Gastroesophageal sphincter (tissue), 4 donors: ENCODE measurements around the gene FBXO22. TPM values are rescaled to one million over a fixed set of nuclear protein-coding genes. Genes with fewer than 3 reads are reported as not detected.
"Not testable (repeated sequence)": the region's sequence is repeated elsewhere in the genome, so short reads cannot be mapped to it uniquely, and the experiment has no call there.

ENCODE experiments used
- ATAC-seq: fragments of 150-250 bp; one replicate; pipeline ENCODE4 v1.9.1; 2016; ENCODE audit warnings: mild to moderate bottlenecking, moderate library complexity
- H3K27ac ChIP-seq, 4 donors: fragments of 200-600 bp; sonication (generic) in 3 of 4; 1 replicate in 3 of 4; 2 replicates in 1 of 4; pipeline ENCODE4 v1.5.1; 2016 to 2019
- H3K27me3 ChIP-seq: fragments of 200-600 bp; sonication (generic); one replicate; pipeline ENCODE4 v1.5.1; 2019
- H3K36me3 ChIP-seq, 2 donors: fragments of 200-600 bp; sonication (generic); one replicate each; pipeline ENCODE4 v1.5.1; 2019; ENCODE audit warnings: control low read depth in 1 of 2
- H3K4me1 ChIP-seq, 3 donors: fragments of 200-600 bp; sonication (generic); 1 replicate in 2 of 3; 2 replicates in 1 of 3; pipeline ENCODE4 v1.5.1; 2016 to 2019; ENCODE audit warnings: control low read depth in 2 of 3
- H3K4me3 ChIP-seq, 2 donors: fragments of 200-600 bp; sonication (generic); one replicate each; pipeline ENCODE4 v1.5.1; 2019; ENCODE audit warnings: mild to moderate bottlenecking in 1 of 2, moderate library complexity in 1 of 2
- H3K9me3 ChIP-seq, 3 donors: fragments of 200-600 bp; sonication (generic); one replicate each; pipeline ENCODE4 v1.5.1; 2017 to 2019; ENCODE audit warnings: control low read depth in 2 of 3
- EP300 ChIP-seq: sonication (generic); formaldehyde crosslinking; IDR thresholded peaks from one replicate; pipeline ENCODE4 v1.6.1; 2017; ENCODE audit warnings: antibody characterized with exemption, mild to moderate bottlenecking
- POLR2A ChIP-seq, 2 donors: fragments of 450-650 bp; IDR thresholded peaks; one replicate each; pipeline ENCODE4 v1.6.1; 2017; ENCODE audit warnings: antibody characterized with exemption in 2 of 2, mild to moderate bottlenecking in 2 of 2, moderate library complexity in 1 of 2
- POLR2AphosphoS5 ChIP-seq: sonication (generic); formaldehyde crosslinking; IDR thresholded peaks from one replicate; pipeline ENCODE4 v1.6.1; 2017; ENCODE audit warnings: antibody characterized with exemption
- WGBS, 2 donors: methylation state at CpG; one replicate each; pipeline ENCODE4 v1.1.5; 2018; ENCODE audit warnings: low coverage in 1 of 2; 5-methylcytosine and 5-hydroxymethylcytosine counted together
- total RNA-seq, 4 donors: library from RNA; depleted of rRNA; stranded (reverse); fragments of >200 nt; gene quantifications; one replicate each; pipeline ENCODE4 v1.1.0, GENCODE V29; 2016
- TF ChIP-seq, protein P1 (sequence below), 4 experiments: fragments of 200-600 bp in 2 of 4; fragments of 450-650 bp in 2 of 4; sonication (generic) in 1 of 4; IDR thresholded peaks; one replicate each; pipeline ENCODE4 v1.5.1; 2017 to 2019; ENCODE audit warnings: antibody characterized with exemption in 4 of 4, mild to moderate bottlenecking in 2 of 4, moderate library complexity in 2 of 4

Gene FBXO22
- total RNA-seq, 4 donors from 2014 or later = 12.9 to 25.5 (median 19.1) TPM

DNA sequence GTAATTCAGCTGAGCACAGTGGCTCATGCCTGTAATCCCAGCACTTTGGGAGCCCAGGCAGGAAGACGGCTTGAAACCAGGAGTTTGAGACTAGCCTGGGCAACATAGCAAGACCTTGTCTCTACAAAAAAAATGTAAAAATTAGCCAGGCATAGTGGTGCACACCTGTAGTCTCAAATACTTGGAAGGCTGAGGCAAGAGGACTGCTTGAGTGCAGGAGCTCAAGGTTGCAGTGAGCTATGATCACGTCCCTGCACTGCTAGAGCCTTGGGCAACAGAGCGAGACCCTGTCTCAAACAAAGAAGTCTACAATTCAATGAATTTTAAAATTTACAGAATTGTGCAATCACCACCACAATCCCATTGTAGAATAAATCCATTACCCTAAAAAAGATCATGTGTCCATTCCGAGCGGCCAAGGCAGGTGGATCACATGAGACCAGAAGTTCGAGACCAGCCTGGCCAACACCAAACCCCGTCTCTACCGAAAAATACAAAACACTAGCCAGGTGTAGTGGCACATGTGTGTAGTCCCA, 45.2 kb downstream of the FBXO22 start:
- Histone ChIP-seq H3K9me3 (no peaks in the 10 kb centered on the region), H3K4me3 (no peak overlapping the region), H3K4me1 (no peaks in the 10 kb centered on the region), H3K27ac (no peak overlapping the region), H3K27me3 (peaks cover 60% of the 10 kb centered on the region), H3K36me3 (no peaks in the 10 kb centered on the region)
- no peak for ATAC-seq
- no peak for TF ChIP-seq EP300
- TF ChIP-seq POLR2AphosphoS5 = no peak
- no peak for TF ChIP-seq POLR2A (IDR thresholded peaks at IDR 0.05)
- TF ChIP-seq, protein P1, sequence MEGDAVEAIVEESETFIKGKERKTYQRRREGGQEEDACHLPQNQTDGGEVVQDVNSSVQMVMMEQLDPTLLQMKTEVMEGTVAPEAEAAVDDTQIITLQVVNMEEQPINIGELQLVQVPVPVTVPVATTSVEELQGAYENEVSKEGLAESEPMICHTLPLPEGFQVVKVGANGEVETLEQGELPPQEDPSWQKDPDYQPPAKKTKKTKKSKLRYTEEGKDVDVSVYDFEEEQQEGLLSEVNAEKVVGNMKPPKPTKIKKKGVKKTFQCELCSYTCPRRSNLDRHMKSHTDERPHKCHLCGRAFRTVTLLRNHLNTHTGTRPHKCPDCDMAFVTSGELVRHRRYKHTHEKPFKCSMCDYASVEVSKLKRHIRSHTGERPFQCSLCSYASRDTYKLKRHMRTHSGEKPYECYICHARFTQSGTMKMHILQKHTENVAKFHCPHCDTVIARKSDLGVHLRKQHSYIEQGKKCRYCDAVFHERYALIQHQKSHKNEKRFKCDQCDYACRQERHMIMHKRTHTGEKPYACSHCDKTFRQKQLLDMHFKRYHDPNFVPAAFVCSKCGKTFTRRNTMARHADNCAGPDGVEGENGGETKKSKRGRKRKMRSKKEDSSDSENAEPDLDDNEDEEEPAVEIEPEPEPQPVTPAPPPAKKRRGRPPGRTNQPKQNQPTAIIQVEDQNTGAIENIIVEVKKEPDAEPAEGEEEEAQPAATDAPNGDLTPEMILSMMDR (IDR thresholded peaks at IDR 0.05) = no peak
- WGBS, 2 donors = 79 to 93% methylated on average over 2 to 7 of the region's 8 CpGs

DNA sequence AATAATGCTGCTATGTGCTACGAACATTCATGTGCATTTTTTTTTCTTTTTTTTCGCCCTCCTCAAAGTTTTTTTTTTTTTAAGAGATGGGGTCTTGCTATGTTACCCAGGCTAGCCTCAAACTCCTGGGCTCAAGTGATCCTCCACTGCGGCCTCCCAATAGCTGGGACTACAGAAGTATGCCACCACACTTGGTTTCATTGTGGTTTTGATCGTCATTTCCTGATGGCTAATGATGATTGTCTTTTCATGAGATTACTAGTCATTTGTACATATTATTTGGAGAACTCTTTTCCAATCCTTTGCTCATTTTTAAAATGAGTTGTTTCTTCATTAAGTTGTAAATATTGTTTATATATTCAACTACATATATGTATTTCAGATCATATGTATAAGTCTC, 48.8 kb downstream of the FBXO22 start:
- Histone ChIP-seq H3K9me3 (no peaks in the 10 kb centered on the region), H3K36me3 (no peaks in the 10 kb centered on the region), H3K27me3 (peaks cover 50% of the 10 kb centered on the region), H3K4me3 (no peak overlapping the region), H3K4me1 (no peaks in the 10 kb centered on the region), H3K27ac (no peak overlapping the region)
- no peak for ATAC-seq
- WGBS, 2 donors = 75 to 88% methylated on average over 4 of the region's 4 CpGs
- TF ChIP-seq EP300 (no peak), POLR2AphosphoS5 (no peak), POLR2A (IDR thresholded peaks at IDR 0.05) (no peak)
- TF ChIP-seq, protein P1 (IDR thresholded peaks at IDR 0.05) = no peak

DNA sequence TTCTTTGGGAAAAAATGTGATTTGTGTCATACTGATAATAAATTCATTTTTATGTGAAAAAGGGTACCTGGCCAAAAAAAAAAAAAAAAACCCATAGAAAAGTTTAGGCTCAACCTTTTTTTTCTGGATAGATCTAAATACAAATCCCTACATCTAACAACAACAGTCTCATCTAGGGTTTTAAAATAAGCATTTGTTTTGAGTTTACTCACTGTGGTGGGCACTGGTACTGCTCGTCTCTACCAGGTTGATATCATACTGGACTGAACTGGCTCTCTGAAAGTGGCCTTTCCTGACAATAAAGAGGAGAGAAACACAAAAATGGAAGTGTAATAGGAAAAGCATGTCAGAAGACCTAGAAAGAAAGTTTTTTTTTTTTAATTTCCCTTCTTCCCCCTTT, 52.0 kb downstream of the FBXO22 start:
- peaks cover 43% of the 10 kb centered on the region for H3K27me3 ChIP-seq
- H3K36me3 ChIP-seq = no peaks in the 10 kb centered on the region
- 71 to 88% methylated on average over 1 of the region's 1 CpG for WGBS, 2 donors
- no peak for ATAC-seq
- TF ChIP-seq EP300 = no peak
- no peak for TF ChIP-seq POLR2A (IDR thresholded peaks at IDR 0.05)
- no peak for TF ChIP-seq POLR2AphosphoS5
- TF ChIP-seq, protein P1 (IDR thresholded peaks at IDR 0.05) = no peak
- H3K9me3 ChIP-seq = no peaks in the 10 kb centered on the region
- no peak overlapping the region for H3K27ac ChIP-seq
- H3K4me3 ChIP-seq = no peak overlapping the region
- H3K4me1 ChIP-seq = no peaks in the 10 kb centered on the region

DNA sequence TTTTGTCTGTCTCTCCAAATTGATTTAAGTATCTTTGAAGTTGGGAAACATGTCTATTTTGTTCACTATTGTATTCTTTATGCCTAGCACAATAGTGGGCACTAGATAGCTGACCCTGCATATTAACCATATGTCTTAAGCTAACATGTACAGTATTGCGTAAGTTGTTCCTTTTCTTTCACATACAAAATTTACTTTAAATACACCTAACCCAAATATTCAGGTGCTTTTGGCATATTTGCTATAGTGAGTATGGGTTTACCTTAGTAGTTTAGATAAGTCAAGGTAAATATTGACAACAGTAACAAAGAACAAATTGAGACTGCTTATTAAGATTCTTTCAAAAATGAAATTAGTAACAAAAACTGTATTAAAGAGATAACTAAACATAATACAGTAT, 57.7 kb downstream of the FBXO22 start:
- TF ChIP-seq EP300 (no peak), POLR2A (IDR thresholded peaks at IDR 0.05) (no peak), POLR2AphosphoS5 (no peak)
- TF ChIP-seq, protein P1 (IDR thresholded peaks at IDR 0.05) = no peak
- no peaks in the 10 kb centered on the region for H3K9me3 ChIP-seq
- H3K4me1 ChIP-seq = no peaks in the 10 kb centered on the region
- H3K4me3 ChIP-seq = no peak overlapping the region
- H3K27ac ChIP-seq = no peak overlapping the region
- ATAC-seq = no peak
- no peaks in the 10 kb centered on the region for H3K36me3 ChIP-seq
- H3K27me3 ChIP-seq = peaks cover 11% of the 10 kb centered on the region
- 80 to 100% methylated on average over 1 of the region's 1 CpG for WGBS, 2 donors

DNA sequence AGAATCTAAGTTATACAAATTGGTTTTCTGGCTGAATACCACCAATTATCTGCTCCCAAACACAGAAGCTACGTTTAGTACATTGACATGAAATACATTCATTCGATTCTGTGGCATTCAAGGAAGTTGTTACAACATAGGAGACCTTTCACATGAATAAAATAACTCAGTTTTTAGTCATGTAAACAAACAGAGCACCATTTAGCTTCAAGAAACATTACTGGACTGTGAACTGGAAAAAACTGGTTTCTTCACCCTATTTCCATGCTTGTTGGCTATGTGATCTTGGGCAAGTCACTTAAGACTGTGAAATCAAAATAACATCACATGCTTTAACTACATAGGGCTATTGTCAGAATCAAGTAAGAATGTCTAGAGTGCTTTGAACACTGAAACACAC, 62.4 kb downstream of the FBXO22 start:
- ATAC-seq = no peak

DNA sequence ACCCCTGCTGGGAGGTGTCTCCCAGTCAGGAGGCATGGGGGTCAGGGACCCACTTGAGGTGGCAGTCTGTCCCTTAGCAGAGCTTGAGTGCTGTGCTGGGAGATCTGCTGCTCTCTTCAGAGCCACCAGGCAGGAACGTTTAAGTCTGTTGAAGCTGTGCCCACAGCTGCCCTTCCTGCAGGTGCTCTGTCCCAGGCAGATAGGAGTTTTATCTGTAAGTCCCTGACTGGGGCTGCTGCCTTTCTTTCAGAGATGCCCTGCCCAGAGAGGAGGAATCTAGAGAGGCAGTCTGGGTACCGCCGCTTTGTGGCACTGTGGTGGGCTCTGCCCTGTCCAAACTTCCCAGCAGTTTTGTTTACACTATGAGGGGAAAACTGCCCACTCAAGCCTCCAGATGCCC, 73.1 kb downstream of the FBXO22 start:
- H3K4me3 ChIP-seq, H3K27ac ChIP-seq, ATAC-seq, H3K4me1 ChIP-seq, H3K36me3 ChIP-seq: not testable (repeated sequence)
- Histone ChIP-seq H3K9me3 (peaks cover 0 to 22% (median 0%) of the 10 kb centered on the region in 3 donors), H3K27me3 (peaks cover 24% of the 10 kb centered on the region)
- WGBS, 2 donors = 100% methylated on average over 2 of the region's 3 CpGs; no CpG with 5 or more reads in 1 of the 2 donors

More for the DNA sequence above, 62.4 kb downstream of the FBXO22 start:
- Histone ChIP-seq H3K4me3 (no peak overlapping the region), H3K4me1 (no peaks in the 10 kb centered on the region), H3K27me3 (no peaks in the 10 kb centered on the region), H3K27ac (no peak overlapping the region), H3K36me3 (no peaks in the 10 kb centered on the region), H3K9me3 (no peaks in the 10 kb centered on the region)
- WGBS, 2 donors = 37 to 65% methylated on average over 2 of the region's 2 CpGs
- TF ChIP-seq POLR2AphosphoS5 (no peak), EP300 (no peak), POLR2A (IDR thresholded peaks at IDR 0.05) (no peak)
- TF ChIP-seq, protein P1 (IDR thresholded peaks at IDR 0.05) = no peak
